HG02623 (cell line): ENCODE measurements around the gene CLEC10A.
"Not testable (repeated sequence)": the region's sequence is repeated elsewhere in the genome, so short reads cannot be mapped to it uniquely, and the experiment has no call there.

Experiments used
- ATAC-seq: cut with Tn5 transposase; IDR thresholded peaks from one replicate; pipeline ENCODE4 v1.9.1; 2021; ENCODE audit warnings: moderate library complexity; ENCODE audit not compliant: unreplicated experiment

Gene CLEC10A, protein sequence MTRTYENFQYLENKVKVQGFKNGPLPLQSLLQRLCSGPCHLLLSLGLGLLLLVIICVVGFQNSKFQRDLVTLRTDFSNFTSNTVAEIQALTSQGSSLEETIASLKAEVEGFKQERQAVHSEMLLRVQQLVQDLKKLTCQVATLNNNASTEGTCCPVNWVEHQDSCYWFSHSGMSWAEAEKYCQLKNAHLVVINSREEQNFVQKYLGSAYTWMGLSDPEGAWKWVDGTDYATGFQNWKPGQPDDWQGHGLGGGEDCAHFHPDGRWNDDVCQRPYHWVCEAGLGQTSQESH

DNA sequence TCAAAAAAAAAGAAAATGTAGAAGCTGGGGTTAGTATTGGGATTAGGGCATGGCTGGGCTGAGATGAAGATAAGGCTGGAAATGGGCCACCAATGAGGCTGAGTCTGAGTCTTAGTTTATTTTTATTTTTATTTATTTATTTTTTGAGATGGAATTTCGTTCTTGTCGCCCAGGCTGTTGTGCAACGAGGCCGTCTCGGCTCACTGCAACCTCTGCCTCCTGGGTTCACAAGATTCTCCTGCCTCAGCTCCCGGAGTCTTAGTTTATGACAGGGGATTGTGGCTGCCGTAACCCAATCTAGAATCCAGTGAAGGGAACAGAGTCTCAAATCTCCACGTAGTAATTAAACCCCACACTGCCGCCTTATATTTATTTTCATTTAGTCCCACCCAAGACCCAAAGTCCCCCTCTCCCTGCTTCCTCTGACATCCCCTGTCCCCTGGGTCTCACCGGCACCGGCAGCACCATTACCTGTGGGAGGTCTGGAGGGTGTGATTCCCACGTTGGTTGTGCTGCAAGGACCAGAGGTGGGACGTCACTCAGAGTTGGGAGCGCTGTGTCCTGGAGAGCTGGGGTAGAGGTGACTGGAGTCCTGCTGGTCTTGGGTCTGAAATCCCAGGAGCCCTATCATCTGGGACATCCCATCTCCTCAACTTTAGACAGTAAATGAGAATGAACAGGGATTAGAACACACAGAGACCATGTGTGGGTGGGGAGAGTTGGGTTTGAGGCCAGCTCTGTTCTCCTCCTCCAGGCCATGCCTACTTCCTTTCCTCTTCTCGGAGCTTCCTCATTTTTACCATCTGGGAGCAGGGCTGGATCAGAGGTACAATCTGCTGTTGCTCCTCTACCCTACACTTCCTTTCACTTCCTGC, at the start of gene CLEC10A:
Gene CLEC10A (minus strand): TSS at position 671 of the 875 bp plus-strand sequence. CDS start 1,439 bp downstream, outside the sequence.
- ATAC-seq = no peak

DNA sequence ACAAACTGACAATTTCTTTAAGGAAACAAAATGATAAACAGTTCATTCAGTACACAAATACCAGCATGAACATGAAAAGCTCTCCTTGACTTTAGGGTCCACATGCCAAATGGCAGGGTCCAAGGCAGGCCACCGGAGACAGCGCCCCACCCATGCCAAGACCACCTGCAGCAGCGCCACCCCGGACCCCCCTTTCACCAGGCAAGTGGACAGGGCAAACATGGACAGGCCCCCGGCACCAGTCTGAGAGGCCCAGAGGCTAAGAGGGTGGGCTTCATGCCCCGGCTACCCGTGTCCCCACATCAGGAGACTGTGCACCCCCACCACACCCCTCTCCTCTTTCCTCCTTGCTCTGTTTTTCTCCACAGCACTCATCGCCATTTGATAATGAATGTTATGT, 49.3 kb upstream of the CLEC10A start:
- ATAC-seq = no peak

DNA sequence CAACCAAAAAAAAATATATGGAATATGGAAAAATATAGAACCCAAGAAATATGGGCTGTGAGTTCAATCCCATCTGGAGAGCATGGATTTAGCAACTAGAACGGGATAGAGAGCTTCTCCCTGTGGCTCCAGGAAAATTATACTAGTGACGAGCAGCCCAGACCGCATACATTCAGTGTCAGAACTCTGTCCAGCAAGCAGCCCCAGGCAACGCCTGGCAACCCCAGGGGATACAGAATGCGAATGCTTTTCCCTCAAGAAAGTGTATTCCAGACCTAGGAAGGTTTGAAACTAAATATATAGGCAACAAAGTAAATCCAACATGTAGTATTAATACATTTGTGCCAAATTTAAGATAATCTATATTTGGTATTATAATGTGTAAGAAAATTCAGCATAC, 48.1 kb upstream of the CLEC10A start:
- no peak for ATAC-seq

DNA sequence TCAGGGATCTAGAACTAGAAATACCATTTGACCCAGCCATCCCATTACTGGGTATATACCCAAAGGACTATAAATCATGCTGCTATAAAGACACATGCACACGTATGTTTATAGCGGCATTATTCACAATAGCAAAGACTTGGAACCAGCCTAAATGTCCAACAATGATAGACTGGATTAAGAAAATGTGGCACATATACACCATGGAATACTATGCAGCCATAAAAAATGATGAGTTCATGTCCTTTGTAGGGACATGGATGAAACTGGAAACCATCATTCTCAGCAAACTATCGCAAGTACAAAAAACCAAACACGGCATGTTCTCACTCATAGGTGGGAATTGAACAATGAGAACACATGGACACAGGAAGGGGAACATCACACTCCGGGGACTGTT, 47.5 kb upstream of the CLEC10A start:
- not testable (repeated sequence) for ATAC-seq

DNA sequence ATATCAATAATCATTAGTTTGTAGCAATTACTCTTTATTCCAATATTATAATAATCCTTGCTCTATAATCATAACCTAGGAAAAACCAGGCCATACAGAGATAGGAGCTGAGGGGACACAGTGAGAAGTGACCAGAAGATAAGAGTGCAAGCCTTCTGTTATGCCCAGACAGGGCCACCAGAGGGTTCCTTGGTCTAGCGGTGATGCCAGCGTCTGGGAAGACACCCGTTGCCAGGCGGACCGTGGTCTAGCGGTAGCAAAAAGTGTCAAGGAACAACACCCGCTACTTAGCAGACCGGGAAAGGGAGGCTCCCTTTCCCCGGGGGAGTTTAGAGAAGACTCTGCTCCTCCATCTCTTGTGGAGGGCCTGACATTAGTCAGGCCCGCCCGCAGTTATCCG, 46.3 kb upstream of the CLEC10A start:
- not testable (repeated sequence) for ATAC-seq

DNA sequence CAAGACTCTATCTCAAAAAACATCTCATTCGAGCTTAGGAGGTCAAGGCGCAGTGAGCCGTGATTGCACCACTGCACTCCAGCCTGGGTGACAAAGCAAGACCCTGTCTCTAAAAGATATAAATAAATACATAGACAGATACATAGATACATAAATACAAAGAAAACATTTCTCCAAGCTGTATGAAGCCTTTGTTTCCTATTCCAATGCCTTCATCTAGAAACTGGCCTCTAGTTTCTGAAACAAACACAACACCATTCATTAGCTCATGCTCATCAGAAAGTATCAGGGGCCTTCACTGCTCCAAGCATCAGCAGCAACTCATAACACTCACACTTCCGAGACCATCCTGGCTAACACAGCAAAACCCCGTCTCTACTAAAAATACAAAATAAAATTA, 44.9 kb upstream of the CLEC10A start:
- no peak for ATAC-seq

DNA sequence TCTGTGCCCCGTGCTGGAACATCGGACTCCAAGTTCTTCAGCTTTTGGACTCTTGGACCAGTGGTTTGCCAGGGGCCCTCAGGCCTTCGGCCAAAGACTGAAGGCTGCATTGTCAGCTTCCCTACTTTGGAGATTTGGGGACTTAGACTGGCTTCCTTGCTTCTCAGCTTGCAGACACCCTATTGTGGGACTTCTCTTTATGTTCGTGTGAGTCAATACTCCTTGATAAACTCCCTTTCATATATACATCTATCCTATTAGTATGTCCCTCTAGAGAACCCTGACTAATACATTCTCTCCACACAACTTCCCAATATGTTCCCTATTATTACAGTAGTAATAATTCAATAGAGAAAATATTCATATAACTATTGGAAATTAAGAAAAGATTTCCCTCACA, 43.8 kb upstream of the CLEC10A start:
- ATAC-seq = no peak

DNA sequence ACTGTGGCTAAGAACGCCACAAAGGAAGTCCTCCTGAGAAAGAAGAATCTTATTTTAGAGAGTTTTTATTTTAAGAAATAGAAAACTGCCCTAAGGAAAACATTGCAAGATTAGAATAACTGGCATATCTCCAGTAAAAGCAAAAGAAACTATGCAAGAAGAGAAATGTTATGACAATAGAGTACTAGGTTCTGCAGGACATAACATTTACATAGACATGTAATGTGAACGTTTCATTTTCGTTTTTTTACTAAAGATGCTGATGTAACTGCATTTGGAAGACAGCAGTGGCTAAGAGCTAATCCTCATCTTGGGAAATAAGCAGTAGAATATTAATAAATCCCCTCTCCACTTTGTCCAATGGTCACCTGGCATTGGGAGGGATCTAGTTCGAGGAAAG, 42.3 kb upstream of the CLEC10A start:
- no peak for ATAC-seq

DNA sequence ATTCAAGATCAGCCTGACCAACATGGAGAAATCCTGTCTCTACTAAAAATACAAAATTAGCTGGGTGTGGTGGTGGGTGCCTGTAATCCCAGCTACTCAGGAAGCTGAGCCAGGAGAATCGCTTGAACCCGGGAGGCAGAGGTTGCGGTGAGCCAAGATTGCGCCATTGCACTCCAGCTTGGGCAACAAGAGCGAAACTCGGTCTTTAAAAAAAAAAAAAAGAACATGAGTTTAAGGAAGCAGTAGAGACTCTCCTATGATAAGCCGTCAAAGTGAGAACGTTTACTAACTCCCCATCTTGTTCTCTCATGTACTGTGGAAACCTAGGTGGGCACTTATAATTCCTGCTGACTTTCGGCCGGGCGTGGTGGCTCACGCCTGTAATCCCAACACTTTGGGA, 40.6 kb upstream of the CLEC10A start:
- ATAC-seq = not testable (repeated sequence)

DNA sequence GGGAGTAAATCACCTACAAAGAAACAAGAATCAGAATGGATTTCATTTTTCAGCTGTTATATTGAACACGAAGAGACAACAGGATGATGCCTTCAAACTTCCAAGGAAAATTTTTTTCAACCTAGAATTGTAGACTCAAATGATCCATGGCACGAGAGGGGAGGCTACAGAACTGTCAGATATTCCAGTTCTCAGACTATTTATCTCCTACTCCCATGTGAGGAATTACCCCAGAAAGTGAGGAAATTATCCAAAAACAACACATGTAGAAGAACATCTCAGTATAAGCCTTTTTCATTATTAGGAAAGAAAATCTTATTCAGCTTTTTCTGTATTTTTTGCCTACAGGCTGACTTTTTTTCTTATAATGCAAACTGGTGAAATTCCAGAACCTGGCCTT, 40.1 kb upstream of the CLEC10A start:
- no peak for ATAC-seq

DNA sequence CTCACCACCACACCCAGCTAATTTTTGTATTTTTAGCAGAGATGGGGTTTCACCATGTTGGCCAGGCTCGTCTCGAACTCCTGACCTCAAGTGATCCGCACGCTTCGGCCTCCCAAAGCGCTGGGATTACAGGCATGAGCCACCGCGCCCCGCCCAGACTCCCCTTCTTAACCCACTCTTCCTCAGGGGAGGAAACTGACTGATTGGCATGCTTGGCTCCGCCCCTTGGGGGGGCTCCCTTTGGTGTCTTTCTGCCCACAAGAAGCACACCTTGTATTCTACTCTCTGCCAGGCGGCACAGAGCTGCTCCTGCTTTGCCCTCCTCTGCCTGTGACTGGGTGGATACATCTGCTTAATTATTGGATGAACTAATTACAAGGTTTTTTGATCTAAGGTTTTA, 39.3 kb upstream of the CLEC10A start:
- ATAC-seq = no peak

DNA sequence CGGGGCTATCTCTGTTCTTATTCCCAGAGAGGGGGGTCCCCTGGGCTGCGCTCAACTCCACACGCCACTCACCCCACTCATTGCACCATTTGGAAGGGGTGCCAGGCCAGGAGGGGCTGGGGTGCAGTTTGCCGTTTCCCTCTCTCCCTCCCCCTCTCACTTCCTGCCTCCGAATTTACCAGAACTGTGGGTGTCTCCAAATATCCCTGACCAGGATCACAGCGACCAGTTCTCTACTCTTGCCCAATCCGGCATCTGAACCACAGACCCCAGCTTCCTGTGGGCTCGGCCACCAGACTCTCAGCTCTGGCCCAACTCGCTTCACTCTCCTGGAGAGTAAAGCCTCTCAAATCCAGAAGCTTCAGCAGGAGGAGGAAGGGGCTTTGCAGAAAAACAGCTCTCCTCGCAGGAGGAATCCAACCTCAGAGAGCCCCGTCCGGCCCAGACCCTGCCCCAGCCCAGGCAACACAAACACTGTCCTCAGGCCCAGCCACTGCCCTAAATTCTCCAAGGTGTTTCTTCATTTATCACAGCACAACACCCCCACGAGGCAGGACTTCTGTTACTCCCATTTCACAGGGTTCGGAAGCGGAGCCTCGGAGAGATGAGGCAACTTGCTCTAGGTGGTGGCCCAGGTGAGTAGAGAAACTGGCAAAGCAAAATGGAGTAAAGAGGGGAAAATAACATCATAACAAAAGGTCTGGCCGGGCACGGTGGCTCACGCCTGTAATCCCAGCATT, 35.0 kb upstream of the CLEC10A start:
- ATAC-seq = no peak

DNA sequence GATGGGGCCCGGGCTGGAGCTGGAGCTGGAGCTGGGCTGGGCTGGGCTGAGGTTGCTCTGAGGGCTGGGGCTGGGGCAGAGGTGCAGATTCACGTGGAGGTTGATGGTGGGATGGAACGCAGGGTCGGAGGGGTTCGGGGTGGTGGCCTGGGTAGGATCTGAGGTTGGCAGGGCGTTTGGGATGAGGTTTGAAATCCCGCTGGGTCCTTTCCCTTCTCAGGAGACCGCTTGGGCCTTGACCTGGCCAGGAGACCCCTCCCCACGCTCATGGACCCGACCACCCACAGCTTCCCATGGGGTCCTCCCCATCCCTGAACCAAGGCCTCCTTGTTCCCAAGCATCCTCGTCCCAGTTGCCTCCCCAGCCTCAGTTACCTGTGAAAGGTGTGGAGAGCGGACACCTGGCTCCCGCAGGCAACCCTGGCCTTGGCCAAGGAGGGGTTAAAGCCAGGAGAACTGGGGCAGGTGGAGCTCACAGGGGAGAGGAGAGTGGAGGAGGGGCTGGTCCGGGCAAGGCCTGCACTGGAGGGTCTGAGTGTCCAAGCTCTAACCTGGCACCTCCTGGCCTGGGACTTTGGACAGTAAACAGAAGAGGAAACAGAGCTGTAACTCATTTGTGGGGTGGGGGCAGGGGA, 34.3 kb upstream of the CLEC10A start, which contains the start of gene ASGR2:
Gene ASGR2 (minus strand): TSS at position 582 of the 634 bp plus-strand sequence. CDS start 582 bp downstream, outside the sequence.
- ATAC-seq = no peak

DNA sequence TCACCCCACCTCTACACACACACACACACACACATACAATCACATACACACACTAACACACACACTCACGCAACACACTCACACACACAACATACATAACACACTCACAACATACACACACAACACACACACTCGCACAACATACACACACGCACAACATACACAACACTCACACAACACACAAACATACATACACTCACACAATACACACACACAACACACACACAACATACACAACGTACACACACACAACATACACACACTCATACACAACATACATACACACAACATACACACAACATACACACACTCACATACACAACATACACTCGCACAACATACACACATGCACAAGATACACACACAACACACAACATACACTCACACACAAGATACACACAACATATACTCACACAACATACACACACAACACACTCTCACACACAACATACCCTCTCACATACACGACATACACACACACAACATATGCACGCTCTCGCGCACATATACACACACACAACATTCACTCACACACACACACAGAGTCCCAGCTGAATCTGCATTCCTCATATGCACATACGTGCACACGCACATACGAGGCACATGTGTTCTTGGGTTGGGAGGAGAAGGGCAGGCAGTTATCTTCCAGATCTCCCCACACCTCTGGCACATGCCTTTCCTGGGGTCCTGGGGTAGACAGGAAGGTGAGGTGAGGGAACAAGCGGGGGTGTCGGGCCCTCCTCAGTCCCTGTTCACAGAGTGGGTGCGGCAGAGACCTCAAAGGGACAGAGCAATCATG, 33.4 kb upstream of the CLEC10A start:
- no peak for ATAC-seq

DNA sequence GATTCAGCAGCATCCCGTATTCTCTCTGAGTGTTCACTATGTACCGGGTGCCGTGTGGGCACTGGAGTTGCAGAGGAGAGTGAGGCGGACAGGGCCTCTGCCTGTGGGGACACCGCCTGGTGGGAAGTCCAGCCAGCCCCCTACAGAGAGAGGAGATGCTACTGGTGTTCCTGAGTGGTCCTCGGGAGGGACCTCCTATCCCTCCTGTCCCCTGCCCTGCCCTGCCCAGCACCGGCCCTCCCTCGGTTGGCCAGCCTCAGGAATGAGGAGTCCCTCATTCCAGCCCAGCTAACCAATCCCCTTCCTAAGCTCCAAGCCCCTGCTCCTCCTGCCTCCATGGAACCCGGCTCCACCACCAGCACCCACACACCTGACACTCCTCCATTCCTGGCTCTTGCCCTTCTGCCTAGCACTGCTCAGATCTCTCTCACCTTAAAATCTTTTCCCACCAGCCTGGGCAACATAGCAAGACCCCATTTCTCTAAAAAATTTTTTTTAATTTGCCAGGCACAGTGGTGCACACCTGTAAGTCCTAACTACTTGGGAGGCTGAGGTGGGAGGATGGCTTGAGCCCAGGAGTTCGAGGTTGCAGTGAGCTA, 32.6 kb upstream of the CLEC10A start:
- no peak for ATAC-seq

DNA sequence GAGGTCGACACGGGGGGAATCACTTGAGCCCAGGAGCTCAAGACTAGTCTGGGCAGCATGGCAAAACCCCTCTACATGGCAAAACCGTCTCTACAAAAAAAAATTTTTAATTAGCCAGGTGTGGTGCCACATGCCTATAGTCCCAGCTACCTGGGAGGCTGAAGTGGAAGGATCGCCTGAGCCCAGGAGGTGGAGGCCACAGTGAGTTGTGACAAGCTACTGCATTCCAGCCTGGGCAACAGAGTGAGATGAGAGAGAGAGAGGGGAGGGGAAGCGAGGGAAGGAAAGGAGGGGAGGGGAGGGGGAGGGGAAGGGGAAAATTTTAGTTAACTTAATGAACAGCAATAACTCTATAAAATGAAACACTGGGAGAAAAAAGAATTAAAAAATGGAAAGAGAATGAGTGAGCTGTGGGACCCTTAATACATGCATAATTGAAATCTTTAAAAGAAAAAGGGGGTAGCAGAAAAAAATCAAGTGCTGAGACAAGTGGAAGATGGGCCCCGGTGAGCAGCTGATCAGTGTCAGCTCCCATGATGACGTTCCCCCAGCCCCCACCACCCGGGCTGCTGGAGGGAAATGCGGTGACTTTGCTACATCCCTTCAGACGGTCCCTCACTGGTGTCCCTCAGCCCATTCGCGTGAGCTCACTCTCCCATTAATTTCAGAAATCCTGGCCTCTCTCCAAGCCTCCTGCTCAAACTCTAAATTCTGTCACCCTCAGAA, 31.9 kb upstream of the CLEC10A start:
- ATAC-seq = no peak

DNA sequence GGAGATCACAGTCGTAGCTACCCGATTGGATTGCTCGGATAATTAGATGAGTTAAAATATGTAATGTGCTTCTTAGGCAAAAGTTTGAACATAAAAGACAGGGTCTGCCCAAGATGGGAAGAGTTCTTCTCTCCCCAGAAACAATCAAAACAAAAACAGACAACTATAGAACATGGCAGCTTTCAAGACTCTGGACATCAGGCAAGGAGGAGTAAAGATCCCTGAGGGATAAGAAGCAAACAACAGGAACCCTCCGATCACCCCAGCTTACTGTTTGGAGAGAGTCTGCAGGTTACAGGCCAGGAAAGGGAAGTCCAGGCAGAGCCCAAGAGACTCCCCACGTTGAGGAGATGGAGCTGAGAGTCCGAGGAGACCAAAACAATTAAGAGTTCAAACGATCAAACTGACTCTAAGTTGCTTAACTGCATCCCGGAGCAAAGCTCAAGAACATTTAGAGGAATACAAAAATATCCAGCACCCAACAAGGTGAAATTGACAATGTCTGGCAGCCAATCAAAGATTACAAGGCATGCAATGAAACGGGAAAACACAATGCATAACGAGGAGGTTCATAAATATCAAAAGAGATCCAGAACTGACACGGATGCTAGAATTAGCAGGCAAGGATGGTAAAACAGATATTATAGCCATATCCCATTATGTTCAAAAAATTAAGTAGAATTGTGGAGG, 30.7 kb upstream of the CLEC10A start:
- no peak for ATAC-seq
